H9 (cell line): ENCODE measurements around the gene CD27. TPM values are rescaled to one million over a fixed set of nuclear protein-coding genes. Genes with fewer than 3 reads are reported as not detected.
A peak's percentile ranks its signal among the peaks of the same experiment; 100 is the strongest.

Source experiments
- DNase-seq: peaks from one replicate; pipeline ENCODE4 v3.0.0-alpha.2; 2017
- H2AFZ ChIP-seq: one replicate; pipeline ENCODE4 v1.6.1; 2013; ENCODE audit warnings: mild to moderate bottlenecking, low read length, control low read depth, moderate library complexity
- H2AK5ac ChIP-seq: 2 replicates; pipeline ENCODE4 v1.6.1; 2013; ENCODE audit warnings: low read length, control low read depth, mixed read lengths; ENCODE audit not compliant: insufficient read length
- H2BK120ac ChIP-seq: one replicate; pipeline ENCODE4 v1.6.1; 2013; ENCODE audit warnings: low read depth, mild to moderate bottlenecking, low read length, control low read depth, inconsistent platforms; ENCODE audit not compliant: poor library complexity, severe bottlenecking
- H2BK12ac ChIP-seq: 2 replicates; pipeline ENCODE4 v1.6.1; 2013; ENCODE audit warnings: low read length, control low read depth, mixed read lengths, low read depth; ENCODE audit not compliant: insufficient read length
- H2BK15ac ChIP-seq: 2 replicates; pipeline ENCODE4 v1.6.1; 2013; ENCODE audit warnings: low read depth, low read length, control low read depth
- H2BK20ac ChIP-seq: one replicate; pipeline ENCODE4 v1.6.1; 2013; ENCODE audit warnings: low read depth, mild to moderate bottlenecking, low read length, control low read depth, inconsistent platforms; ENCODE audit not compliant: poor library complexity, severe bottlenecking
- H2BK5ac ChIP-seq: 2 replicates; pipeline ENCODE4 v1.6.1; 2013; ENCODE audit warnings: low read length, control low read depth, mixed read lengths; ENCODE audit not compliant: insufficient read length
- H3K14ac ChIP-seq: 2 replicates; pipeline ENCODE4 v1.6.1; 2013; ENCODE audit warnings: low read length, control low read depth; ENCODE audit not compliant: insufficient read depth
- H3K18ac ChIP-seq: 2 replicates; pipeline ENCODE4 v1.6.1; 2013; ENCODE audit warnings: low read depth, mild to moderate bottlenecking, mixed read lengths, low read length, control low read depth; ENCODE audit not compliant: insufficient read length
- H3K23ac ChIP-seq: 2 replicates; pipeline ENCODE4 v1.6.1; 2013; ENCODE audit warnings: low read length, control low read depth, mixed read lengths, low read depth; ENCODE audit not compliant: insufficient read length
- H3K23me2 ChIP-seq: 2 replicates; pipeline ENCODE4 v1.6.1; 2013; ENCODE audit warnings: low read depth, mild to moderate bottlenecking, mixed read lengths, low read length, control low read depth; ENCODE audit not compliant: insufficient read length, poor library complexity, severe bottlenecking
- H3K27ac ChIP-seq: 2 replicates; pipeline ENCODE4 v1.5.1; 2013; ENCODE audit warnings: low read length, control low read depth, mixed read lengths, low read depth; ENCODE audit not compliant: insufficient read length
- H3K27me3 ChIP-seq: 2 replicates; pipeline ENCODE4 v1.6.1; 2013; ENCODE audit warnings: low read length, control low read depth, inconsistent platforms; ENCODE audit not compliant: insufficient read depth
- H3K4ac ChIP-seq: 2 replicates; pipeline ENCODE4 v1.6.1; 2013; ENCODE audit warnings: low read depth, mild to moderate bottlenecking, control low read depth, inconsistent platforms, low read length, moderate library complexity
- H3K4me1 ChIP-seq: 2 replicates; pipeline ENCODE4 v1.6.1; 2013; ENCODE audit warnings: low read length, control low read depth, inconsistent platforms; ENCODE audit not compliant: insufficient read depth
- H3K4me2 ChIP-seq: 2 replicates; pipeline ENCODE4 v1.6.1; 2013; ENCODE audit warnings: low read length, control low read depth, mixed read lengths; ENCODE audit not compliant: insufficient read length, insufficient read depth
- H3K56ac ChIP-seq: 2 replicates; pipeline ENCODE4 v1.6.1; 2013; ENCODE audit warnings: low read depth, mild to moderate bottlenecking, mixed read lengths, low read length, control low read depth; ENCODE audit not compliant: insufficient read length
- H3K79me1 ChIP-seq: 2 replicates; pipeline ENCODE4 v1.6.1; 2013; ENCODE audit warnings: low read depth, mild to moderate bottlenecking, moderate library complexity, low read length, control low read depth, inconsistent platforms; ENCODE audit not compliant: insufficient read depth, poor library complexity, severe bottlenecking
- H3K79me2 ChIP-seq: 2 replicates; pipeline ENCODE4 v1.6.1; 2013; ENCODE audit warnings: low read length, control low read depth, inconsistent platforms; ENCODE audit not compliant: insufficient read depth
- H3K9ac ChIP-seq: 2 replicates; pipeline ENCODE4 v1.6.1; 2013; ENCODE audit warnings: low read length, control low read depth, mixed read lengths; ENCODE audit not compliant: insufficient read length; ENCODE audit errors: extremely low read depth
- H3K9me3 ChIP-seq: one replicate; pipeline ENCODE4 v1.6.1; 2013; ENCODE audit warnings: low read depth, low read length, inconsistent platforms; ENCODE audit not compliant: control insufficient read depth
- H3T11ph ChIP-seq: one replicate; pipeline ENCODE4 v1.6.1; 2013; ENCODE audit warnings: mild to moderate bottlenecking, low read length, control low read depth, inconsistent platforms
- H4K20me1 ChIP-seq: one replicate; pipeline ENCODE4 v1.6.1; 2013; ENCODE audit not compliant: control insufficient read depth, insufficient read length, insufficient read depth
- H4K5ac ChIP-seq: 2 replicates; pipeline ENCODE4 v1.6.1; 2013; ENCODE audit warnings: low read depth, mild to moderate bottlenecking, mixed read lengths, low read length, control low read depth; ENCODE audit not compliant: insufficient read length
- H4K8ac ChIP-seq: replicated peaks from 2 replicates; pipeline ENCODE4 v1.6.1; 2013; ENCODE audit warnings: low read length, control low read depth, mixed read lengths, low read depth; ENCODE audit not compliant: insufficient read length
- H4K91ac ChIP-seq: 2 replicates; pipeline ENCODE4 v1.6.1; 2013; ENCODE audit warnings: low read depth, mild to moderate bottlenecking, moderate library complexity, mixed read lengths, low read length, control low read depth; ENCODE audit not compliant: insufficient read length
- H3K27ac Mint-ChIP-seq, 3 experiments: 2 replicates in 2 of 3; 3 replicates in 1 of 3; pipeline ENCODE4 v1.8.0; 2020 to 2021; ENCODE audit warnings: mixed read lengths in 3 of 3, mild to moderate bottlenecking in 1 of 3, moderate library complexity in 1 of 3
- H3K27me3 Mint-ChIP-seq: 2 replicates; pipeline ENCODE4 v1.8.0; 2021; ENCODE audit warnings: low read depth, mild to moderate bottlenecking, moderate library complexity, mixed read lengths
- H3K36me3 Mint-ChIP-seq, 3 experiments: 2 replicates in 2 of 3; 3 replicates in 1 of 3; pipeline ENCODE4 v1.8.0; 2020 to 2021; ENCODE audit warnings: low read depth in 3 of 3, mixed read lengths in 3 of 3; ENCODE audit not compliant: insufficient read depth in 1 of 3
- H3K4me1 Mint-ChIP-seq, 2 experiments: 2 replicates each; pipeline ENCODE4 v1.8.0; 2020; ENCODE audit warnings: mixed read lengths in 2 of 2
- H3K4me3 Mint-ChIP-seq, 2 experiments: 2 replicates in 1 of 2; 3 replicates in 1 of 2; pipeline ENCODE4 v1.8.0; 2020 to 2021; ENCODE audit warnings: mild to moderate bottlenecking in 2 of 2, mixed read lengths in 2 of 2, moderate library complexity in 1 of 2
- H3K9me3 Mint-ChIP-seq, 2 experiments: 2 replicates in 1 of 2; 3 replicates in 1 of 2; pipeline ENCODE4 v1.8.0; 2020; ENCODE audit warnings: mild to moderate bottlenecking in 2 of 2, mixed read lengths in 2 of 2, moderate library complexity in 1 of 2
- WGBS: extraction: QIAGEN DNeasy Blood & Tissue Kit; methylation state at CpG from one replicate; pipeline ENCODE4 v1.1.7; 2013; ENCODE audit warnings: missing lambda C conversion rate, low lambda C conversion rate, mixed read lengths; ENCODE audit not compliant: insufficient read length; ENCODE audit errors: extremely low coverage; 5-methylcytosine and 5-hydroxymethylcytosine counted together
- total RNA-seq: library from RNA; stranded (reverse); gene quantifications from 2 replicates; pipeline ENCODE4 v1.2.1, GENCODE V29; 2021
- TF ChIP-seq, protein P1 (sequence below): fragments of 200-600 bp; sonication (generic); conservative IDR thresholded peaks from 3 replicates; pipeline ENCODE4 v1.8.0; 2021; ENCODE audit warnings: antibody characterized with exemption, mild to moderate bottlenecking

The CD27 gene
- total RNA-seq, 1 experiment from 2014 or later = 0.37 TPM

DNA sequence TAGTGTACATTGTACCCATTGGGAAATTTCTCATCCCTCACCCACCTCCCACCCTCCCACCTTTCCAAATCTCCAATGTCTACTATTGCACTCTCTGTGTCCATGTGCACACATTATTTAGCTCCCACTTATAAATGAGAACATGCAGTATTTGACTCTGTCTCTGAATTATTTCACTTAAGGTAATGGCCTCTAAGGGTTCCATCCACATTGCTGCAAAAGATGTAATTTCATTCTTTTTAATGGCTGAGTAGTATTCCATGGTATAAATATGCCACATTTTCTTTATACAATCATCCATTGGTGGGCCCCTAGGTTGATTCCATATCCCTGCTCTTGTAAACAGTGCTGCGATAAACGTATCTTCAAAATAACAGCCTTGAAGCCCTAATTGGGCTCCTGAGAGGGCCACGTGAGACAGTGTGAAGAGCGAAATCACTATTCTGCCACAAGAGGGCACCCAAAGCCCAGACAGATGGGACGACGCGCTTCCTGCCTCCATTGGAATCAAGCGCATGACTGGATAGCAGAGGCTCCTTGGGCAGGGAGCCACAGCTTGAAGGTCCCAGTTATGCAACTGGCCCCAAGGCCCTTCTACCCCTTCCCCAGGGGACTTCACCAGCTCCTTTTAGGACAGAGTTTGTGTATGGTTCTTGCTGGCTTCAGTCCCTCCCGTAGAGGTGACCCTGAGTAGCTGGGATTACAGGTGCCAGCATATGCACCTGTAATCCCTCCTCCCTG is 21.3 kb upstream of the CD27 start:
- no peak overlapping the region for H3T11ph ChIP-seq
- H2BK120ac ChIP-seq = no peak overlapping the region
- Mint-ChIP-seq H3K4me1 (peaks cover 5% of the 10 kb centered on the region in 2 experiments), H3K9me3 (no peaks in the 10 kb centered on the region), H3K27me3 (peaks cover 6% of the 10 kb centered on the region), H3K27ac (no peak overlapping the region), H3K36me3 (no peaks in the 10 kb centered on the region), H3K4me3 (no peak overlapping the region)
- no peak overlapping the region for H3K9ac ChIP-seq
- no peak overlapping the region for H4K5ac ChIP-seq
- no peak overlapping the region for H3K4me2 ChIP-seq
- no peak overlapping the region for H2BK20ac ChIP-seq
- no peak overlapping the region for H3K4ac ChIP-seq
- DNase-seq = peak; percentile 91
- no peak overlapping the region for H4K8ac ChIP-seq
- H3K14ac ChIP-seq = no peak overlapping the region
- no peaks in the 10 kb centered on the region for H4K20me1 ChIP-seq
- no peak overlapping the region for H2BK15ac ChIP-seq
- H3K79me2 ChIP-seq = no peaks in the 10 kb centered on the region
- H2BK5ac ChIP-seq = no peak overlapping the region
- WGBS = no CpG with 5 or more reads among the region's 9 CpGs
- no peak overlapping the region for H3K27ac ChIP-seq
- H3K18ac ChIP-seq = no peak overlapping the region
- no peaks in the 10 kb centered on the region for H3K4me1 ChIP-seq
- H3K56ac ChIP-seq = no peak overlapping the region
- H3K79me1 ChIP-seq = no peaks in the 10 kb centered on the region
- H4K91ac ChIP-seq = no peak overlapping the region
- H3K23ac ChIP-seq = no peak overlapping the region
- H2AK5ac ChIP-seq = no peak overlapping the region
- H3K9me3 ChIP-seq = no peaks in the 10 kb centered on the region
- TF ChIP-seq, protein P1, sequence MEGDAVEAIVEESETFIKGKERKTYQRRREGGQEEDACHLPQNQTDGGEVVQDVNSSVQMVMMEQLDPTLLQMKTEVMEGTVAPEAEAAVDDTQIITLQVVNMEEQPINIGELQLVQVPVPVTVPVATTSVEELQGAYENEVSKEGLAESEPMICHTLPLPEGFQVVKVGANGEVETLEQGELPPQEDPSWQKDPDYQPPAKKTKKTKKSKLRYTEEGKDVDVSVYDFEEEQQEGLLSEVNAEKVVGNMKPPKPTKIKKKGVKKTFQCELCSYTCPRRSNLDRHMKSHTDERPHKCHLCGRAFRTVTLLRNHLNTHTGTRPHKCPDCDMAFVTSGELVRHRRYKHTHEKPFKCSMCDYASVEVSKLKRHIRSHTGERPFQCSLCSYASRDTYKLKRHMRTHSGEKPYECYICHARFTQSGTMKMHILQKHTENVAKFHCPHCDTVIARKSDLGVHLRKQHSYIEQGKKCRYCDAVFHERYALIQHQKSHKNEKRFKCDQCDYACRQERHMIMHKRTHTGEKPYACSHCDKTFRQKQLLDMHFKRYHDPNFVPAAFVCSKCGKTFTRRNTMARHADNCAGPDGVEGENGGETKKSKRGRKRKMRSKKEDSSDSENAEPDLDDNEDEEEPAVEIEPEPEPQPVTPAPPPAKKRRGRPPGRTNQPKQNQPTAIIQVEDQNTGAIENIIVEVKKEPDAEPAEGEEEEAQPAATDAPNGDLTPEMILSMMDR = peak; percentile 95
- H2BK12ac ChIP-seq = no peak overlapping the region
- no peaks in the 10 kb centered on the region for H3K23me2 ChIP-seq
- H3K27me3 ChIP-seq = no peaks in the 10 kb centered on the region
- H2AFZ ChIP-seq = no peak overlapping the region
